ENCODE data around the gene G6PC1. TPM values are rescaled to one million over a fixed set of nuclear protein-coding genes. Genes with fewer than 3 reads are reported as not detected.
A peak's percentile ranks its signal among the peaks of the same experiment; 100 is the strongest.
"Not testable (repeated sequence)": the region's sequence is repeated elsewhere in the genome, so short reads cannot be mapped to it uniquely, and the experiment has no call there.

G6PC1 gene
- total RNA-seq = not detected

DNA sequence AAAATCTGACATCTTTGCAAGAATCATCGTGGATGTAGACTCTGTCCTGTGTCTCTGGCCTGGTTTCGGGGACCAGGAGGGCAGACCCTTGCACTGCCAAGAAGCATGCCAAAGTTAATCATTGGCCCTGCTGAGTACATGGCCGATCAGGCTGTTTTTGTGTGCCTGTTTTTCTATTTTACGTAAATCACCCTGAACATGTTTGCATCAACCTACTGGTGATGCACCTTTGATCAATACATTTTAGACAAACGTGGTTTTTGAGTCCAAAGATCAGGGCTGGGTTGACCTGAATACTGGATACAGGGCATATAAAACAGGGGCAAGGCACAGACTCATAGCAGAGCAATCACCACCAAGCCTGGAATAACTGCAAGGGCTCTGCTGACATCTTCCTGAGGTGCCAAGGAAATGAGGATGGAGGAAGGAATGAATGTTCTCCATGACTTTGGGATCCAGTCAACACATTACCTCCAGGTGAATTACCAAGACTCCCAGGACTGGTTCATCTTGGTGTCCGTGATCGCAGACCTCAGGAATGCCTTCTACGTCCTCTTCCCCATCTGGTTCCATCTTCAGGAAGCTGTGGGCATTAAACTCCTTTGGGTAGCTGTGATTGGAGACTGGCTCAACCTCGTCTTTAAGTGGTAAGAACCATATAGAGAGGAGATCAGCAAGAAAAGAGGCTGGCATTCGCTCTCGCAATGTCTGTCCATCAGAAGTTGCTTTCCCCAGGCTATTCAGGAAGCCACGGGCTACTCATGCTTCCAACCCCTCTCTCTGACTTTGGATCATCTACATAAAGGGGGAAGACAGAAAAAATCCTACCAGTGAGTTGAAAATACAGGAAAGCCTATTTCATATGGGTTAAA is at the start of gene G6PC1:
Gene G6PC1, plus strand, starts transcription at position 340 of the 872 bp plus-strand sequence. Its CDS starts 78 bp downstream, at position 418.
- no peak within 1 kb of the TSS for H3K4me3 ChIP-seq

GRCh38 chr17:42850954-42851353 is 49.6 kb upstream of the G6PC1 start, which contains the start of gene AOC3:
TSS of gene AOC3 (plus strand) at chr17:42851199. CDS start at chr17:42851344, 145 bp downstream.
- TF ChIP-seq, protein P1, sequence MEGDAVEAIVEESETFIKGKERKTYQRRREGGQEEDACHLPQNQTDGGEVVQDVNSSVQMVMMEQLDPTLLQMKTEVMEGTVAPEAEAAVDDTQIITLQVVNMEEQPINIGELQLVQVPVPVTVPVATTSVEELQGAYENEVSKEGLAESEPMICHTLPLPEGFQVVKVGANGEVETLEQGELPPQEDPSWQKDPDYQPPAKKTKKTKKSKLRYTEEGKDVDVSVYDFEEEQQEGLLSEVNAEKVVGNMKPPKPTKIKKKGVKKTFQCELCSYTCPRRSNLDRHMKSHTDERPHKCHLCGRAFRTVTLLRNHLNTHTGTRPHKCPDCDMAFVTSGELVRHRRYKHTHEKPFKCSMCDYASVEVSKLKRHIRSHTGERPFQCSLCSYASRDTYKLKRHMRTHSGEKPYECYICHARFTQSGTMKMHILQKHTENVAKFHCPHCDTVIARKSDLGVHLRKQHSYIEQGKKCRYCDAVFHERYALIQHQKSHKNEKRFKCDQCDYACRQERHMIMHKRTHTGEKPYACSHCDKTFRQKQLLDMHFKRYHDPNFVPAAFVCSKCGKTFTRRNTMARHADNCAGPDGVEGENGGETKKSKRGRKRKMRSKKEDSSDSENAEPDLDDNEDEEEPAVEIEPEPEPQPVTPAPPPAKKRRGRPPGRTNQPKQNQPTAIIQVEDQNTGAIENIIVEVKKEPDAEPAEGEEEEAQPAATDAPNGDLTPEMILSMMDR (IDR thresholded peaks at IDR 0.05) = no peak
- TF ChIP-seq POLR2A (IDR thresholded peaks at IDR 0.05) = no peak
- peak in 1 of 2 donors; percentile 48 for TF ChIP-seq POLR2AphosphoS5 (IDR thresholded peaks at IDR 0.05; ENCODE audit: insufficient read depth in 1 of 2, low read depth in 1 of 2)
- Histone ChIP-seq H3K9me3 (no peaks in the 10 kb centered on the region), H3K4me1 (peaks cover 16% of the 10 kb centered on the region), H3K36me3 (no peaks in the 10 kb centered on the region), H3K27ac (peak within 1 kb of the TSS; percentile 53), H3K4me3 (peak within 1 kb of the TSS; percentile 42 to 44), H3K27me3 (no peaks in the 10 kb centered on the region)
- intact Hi-C loops (cut with DNase I) = no loop called here
- no peak for DNase-seq (ENCODE audit: extremely low spot score in 2 of 2)

More for the DNA sequence above, at the start of gene G6PC1:
- DNase-seq (ENCODE audit: extremely low spot score in 2 of 2) = no peak
- TF ChIP-seq POLR2A (IDR thresholded peaks at IDR 0.05) (no peak), POLR2AphosphoS5 (IDR thresholded peaks at IDR 0.05; ENCODE audit: insufficient read depth in 1 of 2, low read depth in 1 of 2) (no peak)
- TF ChIP-seq, protein P1 (IDR thresholded peaks at IDR 0.05) = no peak
- Histone ChIP-seq H3K36me3 (no peaks in the 10 kb centered on the region), H3K9me3 (no peaks in the 10 kb centered on the region), H3K27ac (no peak within 1 kb of the TSS), H3K27me3 (no peaks in the 10 kb centered on the region), H3K4me1 (no peaks in the 10 kb centered on the region)
- intact Hi-C loops (cut with DNase I) = no loop called here

GRCh38 chr17:42851371-42852240 is 49.0 kb upstream of the G6PC1 start:
- intact Hi-C loops (cut with DNase I); H3K27me3 ChIP-seq; H3K36me3 ChIP-seq; DNase-seq (ENCODE audit: extremely low spot score in 2 of 2); H3K9me3 ChIP-seq: not testable (repeated sequence)
- H3K4me1 ChIP-seq = peaks cover 16% of the 10 kb centered on the region
- peak overlapping the region; percentile 53 for H3K27ac ChIP-seq
- H3K4me3 ChIP-seq = peak overlapping the region; percentile 42 to 44

DNA sequence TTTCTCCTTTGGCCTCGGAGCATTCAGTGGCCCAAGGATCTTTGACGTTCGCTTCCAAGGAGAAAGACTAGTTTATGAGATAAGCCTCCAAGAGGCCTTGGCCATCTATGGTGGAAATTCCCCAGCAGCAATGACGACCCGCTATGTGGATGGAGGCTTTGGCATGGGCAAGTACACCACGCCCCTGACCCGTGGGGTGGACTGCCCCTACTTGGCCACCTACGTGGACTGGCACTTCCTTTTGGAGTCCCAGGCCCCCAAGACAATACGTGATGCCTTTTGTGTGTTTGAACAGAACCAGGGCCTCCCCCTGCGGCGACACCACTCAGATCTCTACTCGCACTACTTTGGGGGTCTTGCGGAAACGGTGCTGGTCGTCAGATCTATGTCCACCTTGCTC is 48.2 kb upstream of the G6PC1 start:
- TF ChIP-seq, protein P1 (IDR thresholded peaks at IDR 0.05) = no peak
- TF ChIP-seq POLR2A (IDR thresholded peaks at IDR 0.05) = no peak
- TF ChIP-seq POLR2AphosphoS5 (IDR thresholded peaks at IDR 0.05; ENCODE audit: insufficient read depth in 1 of 2, low read depth in 1 of 2) = no peak
- no peaks in the 10 kb centered on the region for H3K27me3 ChIP-seq
- DNase-seq (ENCODE audit: extremely low spot score in 2 of 2) = no peak
- H3K36me3 ChIP-seq = no peaks in the 10 kb centered on the region
- peaks cover 16% of the 10 kb centered on the region for H3K4me1 ChIP-seq
- no peaks in the 10 kb centered on the region for H3K9me3 ChIP-seq
- intact Hi-C loops (cut with DNase I) = no loop called here
- H3K4me3 ChIP-seq = peak overlapping the region; percentile 42 to 44
- H3K27ac ChIP-seq = peak overlapping the region; percentile 44

- no peak for DNase-seq (ENCODE audit: extremely low spot score in 2 of 2)
- H3K9me3 ChIP-seq = no peaks in the 10 kb centered on the region
- intact Hi-C loops (cut with DNase I) = no loop called here
- H3K27me3 ChIP-seq = no peaks in the 10 kb centered on the region
- peaks cover 16% of the 10 kb centered on the region for H3K4me1 ChIP-seq
- H3K4me3 ChIP-seq = peak overlapping the region; percentile 42 to 44
- TF ChIP-seq POLR2A (IDR thresholded peaks at IDR 0.05) (no peak), POLR2AphosphoS5 (IDR thresholded peaks at IDR 0.05; ENCODE audit: insufficient read depth in 1 of 2, low read depth in 1 of 2) (no peak)
- TF ChIP-seq, protein P1 (IDR thresholded peaks at IDR 0.05) = no peak
- no peaks in the 10 kb centered on the region for H3K36me3 ChIP-seq
- H3K27ac ChIP-seq = peak overlapping the region; percentile 44
Observed at GRCh38 chr17:42853004-42853403, 47.6 kb upstream of the G6PC1 start.
